A549 (cell line): Measurements from ENCODE around the gene TPRX1. TPM values are rescaled to one million over a fixed set of nuclear protein-coding genes. Genes with fewer than 3 reads are reported as not detected.
A peak's percentile ranks its signal among the peaks of the same experiment; 100 is the strongest.

ENCODE experiments used
- ATAC-seq, 2 experiments: fragments of 200-7000 bp in 1 of 2; fragments of >200 bp in 1 of 2; cut with Nextera tagmentation in 1 of 2; cut with Tn5 transposase in 1 of 2; 3 replicates each; pipeline versions ENCODE4 v1.8.0 to v1.9.1; 2018 to 2020; ENCODE audit warnings: mild to moderate bottlenecking in 1 of 2, moderate library complexity in 1 of 2
- CTCF ChIA-PET: fragments of 300-600 bp; sonication (Branson Sonifier 250); formaldehyde crosslinking; extraction: SDS; loops from one replicate; lab custom pipeline; 2021; ENCODE audit warnings: antibody characterized with exemption, inconsistent platforms; lab: Yijun Ruan, JAX
- POLR2A ChIA-PET: fragments of 350-600 bp; formaldehyde crosslinking; extraction: SDS; loops from one replicate; lab custom pipeline; 2021; ENCODE audit warnings: antibody characterized with exemption, inconsistent platforms; lab: Yijun Ruan, JAX
- DNase-seq, 2 experiments: peaks; one replicate each; pipeline versions ENCODE4 v3.0.0 to v3.0.0-alpha.2; 2011 to 2016; ENCODE audit warnings: low read depth in 1 of 2, low spot score in 1 of 2
- FAIRE-seq: peaks from 2 replicates; lab custom pipeline; 2011; peaks lifted over from hg19 to GRCh38; lab: Jason Lieb, UNC
- H3K27ac ChIP-seq, 2 experiments: fragments of >200 bp; sonication (Bioruptor Twin); formaldehyde crosslinking; 3 replicates each; pipeline ENCODE4 v1.5.1; 2016 to 2017
- H3K4me1 ChIP-seq: fragments of >200 bp; sonication (Bioruptor Twin); formaldehyde crosslinking; 3 replicates; pipeline ENCODE4 v1.6.1; 2016
- H3K4me2 ChIP-seq: fragments of >200 bp; sonication (Bioruptor Twin); formaldehyde crosslinking; 3 replicates; pipeline ENCODE4 v1.6.1; 2016
- H3K4me3 ChIP-seq: fragments of >200 bp; sonication (Bioruptor Twin); formaldehyde crosslinking; 3 replicates; pipeline ENCODE4 v1.5.1; 2016
- H3K9me3 ChIP-seq: fragments of >200 bp; sonication (Bioruptor Twin); formaldehyde crosslinking; 3 replicates; pipeline ENCODE4 v1.6.1; 2016
- BHLHE40 ChIP-seq: IDR thresholded peaks from 2 replicates; pipeline ENCODE4 v1.6.1; 2012; ENCODE audit warnings: low read depth, low read length, inconsistent platforms
- CEBPB ChIP-seq, 2 experiments: fragments of >200 bp in 1 of 2; sonication (Bioruptor Twin) in 1 of 2; formaldehyde crosslinking in 1 of 2; IDR thresholded peaks; 2 replicates each; pipeline ENCODE4 v1.6.1; 2012 to 2016
- CHD2 ChIP-seq: fragments of 150-350 bp; IDR thresholded peaks from 2 replicates; pipeline ENCODE4 v1.6.1; 2014; ENCODE audit warnings: low read length; ENCODE audit not compliant: partially characterized antibody
- EHMT2 ChIP-seq: fragments of 200-600 bp; sonication (generic); IDR thresholded peaks from 2 replicates; pipeline ENCODE4 v1.6.1; 2016; ENCODE audit warnings: antibody characterized with exemption, low read depth, mild to moderate bottlenecking, moderate library complexity
- FOXS1 ChIP-seq: fragments of 250-450 bp; sonication (Bioruptor Pico); IDR thresholded peaks from 2 replicates; pipeline ENCODE4 v1.5.0; 2020; ENCODE audit warnings: mild to moderate bottlenecking, moderate library complexity
- JUN ChIP-seq, 2 experiments: fragments of >200 bp; sonication (Bioruptor Twin); formaldehyde crosslinking; IDR thresholded peaks; 2 replicates in 1 of 2; 3 replicates in 1 of 2; pipeline ENCODE4 v1.6.1; 2016 to 2017
- JUNB ChIP-seq: fragments of >200 bp; sonication (Bioruptor Twin); formaldehyde crosslinking; IDR thresholded peaks from 2 replicates; pipeline ENCODE4 v1.6.1; 2016
- KDM1A ChIP-seq: fragments of 200-600 bp; sonication (generic); IDR thresholded peaks from 2 replicates; pipeline ENCODE4 v1.6.1; 2016; ENCODE audit warnings: low read depth, mild to moderate bottlenecking
- MAFK ChIP-seq: fragments of 450-650 bp; IDR thresholded peaks from 2 replicates; pipeline ENCODE4 v1.6.1; 2014; ENCODE audit not compliant: partially characterized antibody
- MAX ChIP-seq: IDR thresholded peaks from 2 replicates; pipeline ENCODE4 v1.6.1; 2012
- MAZ ChIP-seq: fragments of 150-350 bp; IDR thresholded peaks from 2 replicates; pipeline ENCODE4 v1.6.1; 2014; ENCODE audit warnings: antibody characterized with exemption, low read depth, low read length, borderline replicate concordance
- NFE2L2 ChIP-seq: fragments of 150-350 bp; conservative IDR thresholded peaks from 2 replicates; pipeline ENCODE4 v1.6.1; 2014; ENCODE audit warnings: low read length
- POLR2AphosphoS2 ChIP-seq: conservative IDR thresholded peaks from 2 replicates; pipeline ENCODE4 v1.6.1; 2012; ENCODE audit warnings: low read length, improper control_type of control experiment, inconsistent platforms
- RAD21 ChIP-seq, 2 experiments: fragments of >200 bp in 1 of 2; sonication (Bioruptor Twin) in 1 of 2; formaldehyde crosslinking in 1 of 2; IDR thresholded peaks in 1 of 2; conservative IDR thresholded peaks in 1 of 2; 2 replicates in 1 of 2; 3 replicates in 1 of 2; pipeline ENCODE4 v1.6.1; 2012 to 2018; ENCODE audit warnings: inconsistent platforms in 1 of 2
- RARB ChIP-seq: fragments of 250-450 bp; sonication (Bioruptor Pico); IDR thresholded peaks from 2 replicates; pipeline ENCODE4 v1.8.0; 2021; ENCODE audit warnings: mild to moderate bottlenecking, moderate library complexity
- REST ChIP-seq: fragments of 200-600 bp; sonication (generic); IDR thresholded peaks from 2 replicates; pipeline ENCODE4 v1.6.1; 2016; ENCODE audit warnings: antibody characterized with exemption, mild to moderate bottlenecking, moderate library complexity
- RNF2 ChIP-seq: fragments of 200-600 bp; sonication (generic); IDR thresholded peaks from 2 replicates; pipeline ENCODE4 v1.6.1; 2016; ENCODE audit warnings: low read depth, mild to moderate bottlenecking, antibody characterized with exemption, moderate library complexity, borderline replicate concordance
- SMC3 ChIP-seq: fragments of >200 bp; sonication (Bioruptor Twin); formaldehyde crosslinking; IDR thresholded peaks from 3 replicates; pipeline ENCODE4 v1.6.1; 2018; ENCODE audit warnings: inconsistent platforms
- SREBF2 ChIP-seq: fragments of 450-650 bp; IDR thresholded peaks from 2 replicates; pipeline ENCODE4 v1.6.1; 2014; ENCODE audit warnings: mild to moderate bottlenecking, moderate library complexity
- ZNF302 ChIP-seq: fragments of 250-450 bp; sonication (Bioruptor Pico); IDR thresholded peaks from 2 replicates; pipeline ENCODE4 v1.9.0; 2021; ENCODE audit warnings: inconsistent platforms, mild to moderate bottlenecking, moderate library complexity
- WGBS: methylation state at CpG from one replicate; pipeline ENCODE4 v1.1.6; 2017; ENCODE audit errors: missing lambda C conversion rate; 5-methylcytosine and 5-hydroxymethylcytosine counted together
- polyA plus RNA-seq, 4 experiments: library from polyadenylated mRNA; depleted of rRNA in 3 of 4; stranded (reverse); fragments of >200 nt; fragmentation: RNase III in 1 of 4; extraction: RNeasy Plus Mini Kit Qiagen cat#74134 plus additional on column Dnase treatment in 1 of 4; gene quantifications; 2 replicates in 3 of 4; 3 replicates in 1 of 4; pipeline ENCODE4 v1.2.3, GENCODE V29; 2011 to 2017

The TPRX1 gene
- polyA plus RNA-seq, 2 of the 4 experiments (the other 2 are of a cell fraction) = not detected

GRCh38 chr19:47798904-47799266, 5.5 kb downstream of the TPRX1 start:
- Histone ChIP-seq H3K4me3 (no peak overlapping the region), H3K4me2 (no peak overlapping the region), H3K27ac (no peak overlapping the region), H3K9me3 (peaks cover 4% of the 10 kb centered on the region; the same call in 1 of the 3 replicates), H3K4me1 (no peaks in the 10 kb centered on the region)
- no peak for TF ChIP-seq MAFK
- TF ChIP-seq REST = no peak
- TF ChIP-seq FOXS1 = no peak
- TF ChIP-seq ZNF302 (CRISPR knock-in tag) = no peak
- POLR2A ChIA-PET = no interaction called here
- no peak for FAIRE-seq
- CTCF ChIA-PET = interaction anchor here (0.6 to 5.3 kb wide), 6 partner anchors 9 to 102 kb away, joined by 3 to 28 read pairs (median 3); no protein-coding TSS in a partner anchor
- ATAC-seq = no peak; a peak in 1 of 6 replicates
- WGBS = 83% methylated on average over 4 of the region's 4 CpGs
- DNase-seq = no peak

GRCh38 chr19:47797996-47798903, 6.1 kb downstream of the TPRX1 start:
- FAIRE-seq (no peak), DNase-seq (no peak), ATAC-seq (peak; percentile 62 to 69)
- TF ChIP-seq JUN (IDR thresholded peaks at IDR 0.05) (no peak), BHLHE40 (no peak), REST (no peak), MAZ (no peak), RAD21 (conservative IDR thresholded peaks at IDR 0.05 in 1 of 2, IDR thresholded peaks at IDR 0.05 in 1 of 2) (no peak), RNF2 (no peak), EHMT2 (no peak), SREBF2 (no peak), CHD2 (no peak), MAX (no peak), SMC3 (no peak), KDM1A (no peak), POLR2AphosphoS2 (no peak), RARB (no peak), CEBPB (IDR thresholded peaks at IDR 0.05) (no peak), NFE2L2 (no peak), JUNB (no peak)
- H3K4me1 ChIP-seq = no peaks in the 10 kb centered on the region
- no peak overlapping the region for H3K4me2 ChIP-seq
- no peak overlapping the region for H3K27ac ChIP-seq
- WGBS = 46% methylated on average over 14 of the region's 14 CpGs
- POLR2A ChIA-PET = no interaction called here
- CTCF ChIA-PET = interaction anchor here (0.6 to 5.3 kb wide), 8 partner anchors 8 to 264 kb away, joined by 3 to 28 read pairs (median 4); no protein-coding TSS in a partner anchor
- H3K9me3 ChIP-seq = peaks cover 4% of the 10 kb centered on the region; the same call in 1 of the 3 replicates
- no peak overlapping the region for H3K4me3 ChIP-seq
